B cell (primary cell): ENCODE measurements around the gene TFB1M. TPM values are rescaled to one million over a fixed set of nuclear protein-coding genes. Genes with fewer than 3 reads are reported as not detected.

Experiments used
- ATAC-seq: fragments of 200-7000 bp; cut with Tn5 transposase; one replicate; pipeline ENCODE4 v1.10.0; 2021; ENCODE audit warnings: low read depth, mild to moderate bottlenecking, moderate number of reproducible peaks, moderate library complexity
- CTCF ChIA-PET: fragments of 350-600 bp; sonication (Branson Sonifier 250); formaldehyde crosslinking; loops from one replicate; lab custom pipeline; 2021; ENCODE audit warnings: antibody characterized with exemption, inconsistent platforms; lab: Charles Lee
- POLR2A ChIA-PET: fragments of 350-600 bp; sonication (Branson Sonifier 250); formaldehyde crosslinking; loops from one replicate; lab custom pipeline; 2021; ENCODE audit warnings: antibody characterized with exemption; lab: Charles Lee
- DNase-seq: peaks from one replicate; pipeline ENCODE4 v3.0.0; 2013
- H2AFZ ChIP-seq: 2 replicates; pipeline ENCODE4 v1.6.1; 2012; ENCODE audit warnings: mild to moderate bottlenecking, low read depth, low read length; ENCODE audit not compliant: insufficient read depth, poor library complexity, severe bottlenecking
- H3K27ac ChIP-seq, 2 donors: 1 replicate in 1 of 2; 2 replicates in 1 of 2; pipeline ENCODE4 v1.5.1; 2012 to 2013; ENCODE audit warnings: low read length in 2 of 2, mild to moderate bottlenecking in 2 of 2, moderate library complexity in 1 of 2
- H3K27me3 ChIP-seq, 4 experiments: fragments of 200-600 bp in 1 of 4; sonication (generic) in 1 of 4; replicated peaks in 1 of 4; 1 replicate in 2 of 4; 2 replicates in 2 of 4; pipeline versions ENCODE4 v1.6.1 to v1.7.0; 2013 to 2016; ENCODE audit warnings: low read length in 3 of 4, mild to moderate bottlenecking in 2 of 4, mixed read lengths in 1 of 4, moderate library complexity in 1 of 4; ENCODE audit not compliant: insufficient read depth in 4 of 4, control insufficient read depth in 3 of 4; ENCODE audit errors: control extremely low read depth in 1 of 4
- H3K36me3 ChIP-seq, 2 experiments: replicated peaks in 1 of 2; 1 replicate in 1 of 2; 2 replicates in 1 of 2; pipeline versions ENCODE4 v1.6.1 to v1.7.1; 2013; ENCODE audit warnings: low read length in 1 of 2; ENCODE audit not compliant: insufficient read depth in 2 of 2, control insufficient read depth in 1 of 2; ENCODE audit errors: control extremely low read depth in 1 of 2, extremely low read depth in 1 of 2
- H3K4me1 ChIP-seq, 2 donors: fragments of 200-600 bp in 1 of 2; sonication (generic) in 1 of 2; 1 replicate in 1 of 2; 2 replicates in 1 of 2; pipeline versions ENCODE4 v1.5.1 to v1.6.1; 2013 to 2017; ENCODE audit warnings: low read length in 2 of 2; ENCODE audit not compliant: control insufficient read depth in 2 of 2, insufficient read depth in 2 of 2
- H3K4me2 ChIP-seq: replicated peaks from 2 replicates; pipeline ENCODE3; 2012; ENCODE audit warnings: mild to moderate bottlenecking, low read depth, low read length; ENCODE audit not compliant: poor library complexity, severe bottlenecking
- H3K4me3 ChIP-seq, 5 experiments: fragments of 200-600 bp in 1 of 5; sonication (generic) in 1 of 5; 1 replicate in 3 of 5; 2 replicates in 2 of 5; pipeline versions ENCODE4 v1.5.1 to v1.7.0; 2011 to 2016; ENCODE audit warnings: low read length in 4 of 5, mild to moderate bottlenecking in 4 of 5, low read depth in 2 of 5, control low read depth in 1 of 5, moderate library complexity in 1 of 5; ENCODE audit not compliant: insufficient read depth in 1 of 5; ENCODE audit errors: control extremely low read depth in 1 of 5, extremely low read depth in 1 of 5
- H3K79me2 ChIP-seq: fragments of 200-600 bp; sonication (generic); one replicate; pipeline ENCODE4 v1.6.0; 2016; ENCODE audit warnings: low read length; ENCODE audit not compliant: control insufficient read depth, insufficient read depth
- H3K9ac ChIP-seq: fragments of 200-600 bp; sonication (generic); 2 replicates; pipeline ENCODE4 v1.6.1; 2017; ENCODE audit warnings: mild to moderate bottlenecking, low read length, moderate library complexity
- H3K9me3 ChIP-seq, 3 donors: one replicate each; pipeline versions ENCODE4 v1.6.1 to v1.7.1; 2013; ENCODE audit warnings: low read length in 2 of 3; ENCODE audit not compliant: control insufficient read depth in 2 of 3, insufficient read depth in 1 of 3; ENCODE audit errors: control extremely low read depth in 1 of 3
- H4K20me1 ChIP-seq: 2 replicates; pipeline ENCODE4 v1.6.0; 2012; ENCODE audit warnings: mild to moderate bottlenecking, low read length; ENCODE audit not compliant: insufficient read depth, control insufficient read depth, poor library complexity, severe bottlenecking
- H3K27ac Mint-ChIP-seq: one replicate; pipeline ENCODE4 v1.8.0; 2021; ENCODE audit warnings: mixed read lengths
- H3K27me3 Mint-ChIP-seq: one replicate; pipeline ENCODE4 v1.8.0; 2021; ENCODE audit warnings: mixed read lengths
- H3K4me1 Mint-ChIP-seq: one replicate; pipeline ENCODE4 v1.8.0; 2021; ENCODE audit warnings: mixed read lengths
- H3K4me3 Mint-ChIP-seq: one replicate; pipeline ENCODE4 v1.8.0; 2021; ENCODE audit warnings: mixed read lengths
- H3K9me3 Mint-ChIP-seq: one replicate; pipeline ENCODE4 v1.8.0; 2022; ENCODE audit warnings: mixed read lengths; ENCODE audit not compliant: insufficient read depth
- EZH2 ChIP-seq: IDR thresholded peaks from 2 replicates; pipeline ENCODE4 v1.6.1; 2012; ENCODE audit warnings: borderline replicate concordance, low read depth, mild to moderate bottlenecking, moderate library complexity, low read length; ENCODE audit not compliant: insufficient read depth, poor library complexity, severe bottlenecking
- WGBS: methylation state at CpG from one replicate; pipeline ENCODE4 v1.1.5; 2013; ENCODE audit warnings: missing lambda C conversion rate; ENCODE audit not compliant: insufficient coverage; 5-methylcytosine and 5-hydroxymethylcytosine counted together
- intact Hi-C: fragments of 100-400 bp; cut with micrococcal nuclease; formaldehyde crosslinking; loops from one replicate; pipeline ENCODE4 v1.10.0; 2022
- polyA plus RNA-seq: library from polyadenylated mRNA; depleted of rRNA; stranded (reverse); fragments of >200 nt; gene quantifications from 2 replicates; pipeline ENCODE4 v1.2.3, GENCODE V29; 2012
- total RNA-seq, 2 donors: library from RNA; stranded (reverse); fragments of 120-200 nt in 1 of 2; gene quantifications; 1 replicate in 1 of 2; 2 replicates in 1 of 2; pipeline versions ENCODE4 v1.2.3 to v1.2.4, GENCODE V29; 2013 to 2022
- TF ChIP-seq, protein P1 (sequence below): fragments of 200-600 bp; IDR thresholded peaks from one replicate; pipeline ENCODE4 v1.8.0; 2022; ENCODE audit warnings: antibody characterized with exemption, mild to moderate bottlenecking

Gene TFB1M
- total and polyA plus RNA-seq, 2 donors (not counting 1 experiment from before 2014, with no cell fraction given) = 18.6 to 49.9 TPM

DNA sequence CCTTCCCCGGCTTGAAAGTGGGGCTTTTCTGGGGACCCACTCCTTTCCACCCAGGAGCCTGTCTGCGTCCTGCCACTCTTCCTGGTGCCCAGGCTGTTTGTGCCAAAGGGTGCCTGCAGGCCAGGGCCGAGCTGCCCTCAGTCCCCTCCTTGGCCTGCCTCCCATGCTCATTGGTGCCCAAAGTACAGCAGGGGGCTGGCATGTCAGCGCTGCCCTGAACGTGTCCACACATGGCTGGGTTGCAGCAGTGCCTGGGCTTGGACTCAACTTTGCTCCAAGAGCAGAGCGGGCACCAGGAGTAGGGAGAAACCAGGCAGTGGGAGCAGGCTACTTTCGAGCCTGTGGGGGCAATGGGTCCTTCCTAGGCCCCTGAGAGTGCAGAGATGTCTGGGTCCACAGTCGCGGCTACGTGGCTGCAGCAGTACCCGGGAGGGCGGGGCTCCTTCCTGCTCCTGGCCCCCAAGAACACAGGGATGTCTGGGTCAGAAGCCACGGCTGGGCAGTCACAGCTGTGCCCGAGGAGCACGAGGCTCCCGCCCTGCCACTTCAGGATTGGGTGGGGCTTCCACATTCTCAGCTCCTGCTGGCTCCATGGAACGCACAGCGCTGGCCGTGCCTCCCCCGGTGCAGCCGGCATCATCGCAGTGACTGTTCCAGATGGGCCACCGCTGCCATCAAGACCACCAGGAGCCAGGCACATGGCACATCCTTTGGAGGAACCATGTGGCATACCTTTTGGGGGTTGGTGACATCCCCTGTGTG is 100.5 kb downstream of the TFB1M start:
- no peaks in the 10 kb centered on the region for H3K79me2 ChIP-seq
- H3K4me1 ChIP-seq = no peaks in the 10 kb centered on the region
- DNase-seq (no peak), ATAC-seq (no peak)
- peaks cover 2% of the 10 kb centered on the region for H3K27me3 Mint-ChIP-seq
- no peak for TF ChIP-seq EZH2
- TF ChIP-seq, protein P1, sequence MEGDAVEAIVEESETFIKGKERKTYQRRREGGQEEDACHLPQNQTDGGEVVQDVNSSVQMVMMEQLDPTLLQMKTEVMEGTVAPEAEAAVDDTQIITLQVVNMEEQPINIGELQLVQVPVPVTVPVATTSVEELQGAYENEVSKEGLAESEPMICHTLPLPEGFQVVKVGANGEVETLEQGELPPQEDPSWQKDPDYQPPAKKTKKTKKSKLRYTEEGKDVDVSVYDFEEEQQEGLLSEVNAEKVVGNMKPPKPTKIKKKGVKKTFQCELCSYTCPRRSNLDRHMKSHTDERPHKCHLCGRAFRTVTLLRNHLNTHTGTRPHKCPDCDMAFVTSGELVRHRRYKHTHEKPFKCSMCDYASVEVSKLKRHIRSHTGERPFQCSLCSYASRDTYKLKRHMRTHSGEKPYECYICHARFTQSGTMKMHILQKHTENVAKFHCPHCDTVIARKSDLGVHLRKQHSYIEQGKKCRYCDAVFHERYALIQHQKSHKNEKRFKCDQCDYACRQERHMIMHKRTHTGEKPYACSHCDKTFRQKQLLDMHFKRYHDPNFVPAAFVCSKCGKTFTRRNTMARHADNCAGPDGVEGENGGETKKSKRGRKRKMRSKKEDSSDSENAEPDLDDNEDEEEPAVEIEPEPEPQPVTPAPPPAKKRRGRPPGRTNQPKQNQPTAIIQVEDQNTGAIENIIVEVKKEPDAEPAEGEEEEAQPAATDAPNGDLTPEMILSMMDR = no peak
- WGBS = 92% methylated on average over 23 of the region's 23 CpGs
- ChIA-PET POLR2A (no interaction called here), CTCF (no interaction called here)
- no peak overlapping the region for H3K9ac ChIP-seq
- no peaks in the 10 kb centered on the region for H3K36me3 ChIP-seq
- no peak overlapping the region for H3K4me2 ChIP-seq
- H3K9me3 ChIP-seq = no peaks in the 10 kb centered on the region
- no peaks in the 10 kb centered on the region for H3K27me3 ChIP-seq
- no peak overlapping the region for H3K27ac ChIP-seq
- no peak overlapping the region for H3K4me3 ChIP-seq
- H3K9me3 Mint-ChIP-seq = no peaks in the 10 kb centered on the region
- no peak overlapping the region for H3K27ac Mint-ChIP-seq
- H4K20me1 ChIP-seq = no peaks in the 10 kb centered on the region
- H2AFZ ChIP-seq = no peak overlapping the region
- H3K4me1 Mint-ChIP-seq = no peaks in the 10 kb centered on the region
- intact Hi-C loops = no loop called here
- H3K4me3 Mint-ChIP-seq = no peak overlapping the region

DNA sequence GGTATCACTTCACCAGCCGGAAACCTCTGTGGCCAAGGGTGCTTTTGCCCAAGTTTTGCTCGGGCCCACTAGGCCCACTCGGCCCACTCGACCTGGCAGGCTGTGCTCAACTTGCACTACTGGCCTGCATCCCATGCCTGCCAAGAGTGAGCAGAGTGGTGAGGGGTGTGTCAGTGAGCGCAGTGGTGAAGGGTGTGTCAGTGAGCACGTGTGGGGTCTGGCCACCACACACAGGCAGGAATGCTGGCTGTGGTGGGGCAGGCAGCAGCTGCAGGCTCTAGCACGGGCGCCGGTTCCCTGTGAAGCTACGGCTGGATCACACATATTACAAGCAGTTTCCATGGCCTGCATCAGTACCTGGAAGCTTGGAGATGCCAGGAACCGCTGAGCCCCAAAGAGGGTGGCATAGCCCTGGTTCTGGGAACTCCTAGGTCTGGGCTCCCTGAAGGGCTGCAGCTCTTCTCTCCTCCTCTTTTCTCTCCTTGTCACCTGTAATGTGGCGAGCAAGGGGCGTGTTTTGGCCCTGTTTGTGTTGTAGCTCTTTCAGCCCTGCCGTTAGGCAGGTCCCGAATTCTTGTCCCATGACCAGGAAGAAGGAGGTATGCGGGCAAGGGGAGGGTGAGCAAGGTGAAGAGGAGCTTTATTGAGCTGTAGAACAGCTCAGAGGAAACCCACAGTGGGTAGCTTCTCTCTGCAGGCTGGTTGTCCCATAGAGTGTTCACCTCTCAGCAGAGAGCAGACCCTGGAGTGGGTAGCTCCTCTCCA is 101.5 kb downstream of the TFB1M start:
- H3K4me3 Mint-ChIP-seq = no peak overlapping the region
- Histone ChIP-seq H3K9me3 (no peaks in the 10 kb centered on the region), H3K9ac (no peak overlapping the region), H3K27ac (no peak overlapping the region), H3K36me3 (no peaks in the 10 kb centered on the region), H3K4me1 (no peaks in the 10 kb centered on the region), H2AFZ (no peak overlapping the region), H3K27me3 (no peaks in the 10 kb centered on the region), H3K4me3 (no peak overlapping the region), H3K4me2 (no peak overlapping the region), H4K20me1 (no peaks in the 10 kb centered on the region), H3K79me2 (no peaks in the 10 kb centered on the region)
- POLR2A ChIA-PET = no interaction called here
- no peaks in the 10 kb centered on the region for H3K9me3 Mint-ChIP-seq
- H3K27ac Mint-ChIP-seq = no peak overlapping the region
- no peak for DNase-seq
- 97% methylated on average over 14 of the region's 16 CpGs for WGBS
- ATAC-seq = no peak
- no peaks in the 10 kb centered on the region for H3K4me1 Mint-ChIP-seq
- intact Hi-C loops = no loop called here
- CTCF ChIA-PET = interaction anchor here (0.7 to 0.8 kb wide), 2 partner anchors 22 to 35 kb away, joined by 3 read pairs; no protein-coding TSS in a partner anchor
- TF ChIP-seq, protein P1 = no peak
- TF ChIP-seq EZH2 = no peak
- H3K27me3 Mint-ChIP-seq = peaks cover 2% of the 10 kb centered on the region
